ENCODE results near the gene ANKRD65.
"Not testable (repeated sequence)": the region's sequence is repeated elsewhere in the genome, so short reads cannot be mapped to it uniquely, and the experiment has no call there.

ANKRD65 gene

GRCh38 chr1:1415751-1416150 is 5.3 kb downstream of the ANKRD65 start:
- no peak for DNase-seq (ENCODE audit: low read depth)

- DNase-seq (ENCODE audit: low read depth): not testable (repeated sequence)
Observed at GRCh38 chr1:1412311-1412902, 8.7 kb downstream of the ANKRD65 start.

- no peak for DNase-seq (ENCODE audit: low read depth)
Observed at GRCh38 chr1:1411626-1412025, 9.4 kb downstream of the ANKRD65 start.

- DNase-seq (ENCODE audit: low read depth): not testable (repeated sequence)
Observed at GRCh38 chr1:1410238-1410637, 10.8 kb downstream of the ANKRD65 start.

- DNase-seq (ENCODE audit: low read depth): no peak
Observed at GRCh38 chr1:1407636-1408318, 13.3 kb downstream of the ANKRD65 start.

GRCh38 chr1:1406821-1407635 is 14.0 kb downstream of the ANKRD65 start, which contains the start of gene MRPL20:
Gene MRPL20, minus strand, starts transcription at chr1:1407293. Its CDS starts 76 bp downstream, at chr1:1407217.
- DNase-seq (ENCODE audit: low read depth): no peak

- no peak for DNase-seq (ENCODE audit: low read depth)
Observed at GRCh38 chr1:1406101-1406820, 14.8 kb downstream of the ANKRD65 start.

GRCh38 chr1:1403653-1404052 is 17.4 kb downstream of the ANKRD65 start:
- no peak for DNase-seq (ENCODE audit: low read depth)

- DNase-seq (ENCODE audit: low read depth): not testable (repeated sequence)
Observed at GRCh38 chr1:1402901-1403392, 18.1 kb downstream of the ANKRD65 start.

GRCh38 chr1:1402072-1402900 is 18.8 kb downstream of the ANKRD65 start:
- no peak for DNase-seq (ENCODE audit: low read depth)

GRCh38 chr1:1401457-1402010 is 19.5 kb downstream of the ANKRD65 start:
- no peak for DNase-seq (ENCODE audit: low read depth)

GRCh38 chr1:1400576-1401456 is 20.3 kb downstream of the ANKRD65 start:
- DNase-seq (ENCODE audit: low read depth): no peak

GRCh38 chr1:1399872-1400575 is 21.1 kb downstream of the ANKRD65 start:
- DNase-seq (ENCODE audit: low read depth): no peak

GRCh38 chr1:1399187-1399871 is 21.7 kb downstream of the ANKRD65 start, which contains the start of gene CCNL2:
Gene CCNL2, minus strand, starts transcription at chr1:1399335. Its CDS starts 29 bp downstream, at chr1:1399306.
- DNase-seq (ENCODE audit: low read depth): peak; percentile 89

GRCh38 chr1:1398677-1399186 is 22.3 kb downstream of the ANKRD65 start:
- DNase-seq (ENCODE audit: low read depth): no peak

GRCh38 chr1:1397839-1398523 is 23.1 kb downstream of the ANKRD65 start:
- no peak for DNase-seq (ENCODE audit: low read depth)

- DNase-seq (ENCODE audit: low read depth): no peak
Observed at GRCh38 chr1:1395166-1395565, 25.9 kb downstream of the ANKRD65 start.

- no peak for DNase-seq (ENCODE audit: low read depth)
Observed at GRCh38 chr1:1394116-1394515, 27.0 kb downstream of the ANKRD65 start.
